ENCODE data around the gene SIRPG. TPM values are rescaled to one million over a fixed set of nuclear protein-coding genes. Genes with fewer than 3 reads are reported as not detected.

The SIRPG gene
- total RNA-seq, 1 experiment from 2014 or later: not detected

GRCh38 chr20:1687053-1687452, 29.5 kb upstream of the SIRPG start:
- Histone ChIP-seq H3K14ac (ENCODE audit: insufficient read depth, low read length) (no peak overlapping the region), H2BK120ac (ENCODE audit: low read depth, low read length, poor library complexity, severe bottlenecking) (no peak overlapping the region), H2BK5ac (ENCODE audit: insufficient read length, low read length) (no peak overlapping the region), H3K27me3 (ENCODE audit: insufficient read depth, low read length) (no peaks in the 10 kb centered on the region), H4K20me1 (ENCODE audit: control insufficient read depth, insufficient read depth, insufficient read length) (no peaks in the 10 kb centered on the region), H4K8ac (replicated peaks; ENCODE audit: insufficient read length, low read depth, low read length) (no peak overlapping the region), H4K91ac (ENCODE audit: insufficient read length, low read depth, low read length) (no peak overlapping the region), H3K4me1 (ENCODE audit: insufficient read depth, low read length) (no peaks in the 10 kb centered on the region), H3K56ac (ENCODE audit: insufficient read length, low read depth, low read length) (no peak overlapping the region), H2BK15ac (ENCODE audit: low read depth, low read length) (no peak overlapping the region), H3K4ac (ENCODE audit: low read depth, low read length) (no peak overlapping the region), H3K4me2 (ENCODE audit: insufficient read depth, insufficient read length, low read length) (no peak overlapping the region), H3T11ph (ENCODE audit: low read length) (no peak overlapping the region), H2BK20ac (ENCODE audit: low read depth, low read length, poor library complexity, severe bottlenecking) (no peak overlapping the region), H3K23me2 (ENCODE audit: insufficient read length, low read depth, low read length, poor library complexity, severe bottlenecking) (no peaks in the 10 kb centered on the region), H3K79me1 (ENCODE audit: insufficient read depth, low read depth, low read length, poor library complexity, severe bottlenecking) (no peaks in the 10 kb centered on the region), H3K27ac (ENCODE audit: insufficient read length, low read depth, low read length) (no peak overlapping the region), H3K9ac (ENCODE audit: extremely low read depth, insufficient read length, low read length) (no peak overlapping the region), H3K79me2 (ENCODE audit: insufficient read depth, low read length) (no peaks in the 10 kb centered on the region), H2AFZ (ENCODE audit: low read length) (no peak overlapping the region), H3K18ac (ENCODE audit: insufficient read length, low read depth, low read length) (no peak overlapping the region), H2BK12ac (ENCODE audit: insufficient read length, low read depth, low read length) (no peak overlapping the region), H4K5ac (ENCODE audit: insufficient read length, low read depth, low read length) (no peak overlapping the region), H3K9me3 (ENCODE audit: control insufficient read depth, low read depth, low read length) (no peaks in the 10 kb centered on the region), H2AK5ac (ENCODE audit: insufficient read length, low read length) (no peak overlapping the region), H3K23ac (ENCODE audit: insufficient read length, low read depth, low read length) (no peak overlapping the region)
- Mint-ChIP-seq H3K27ac (no peak overlapping the region), H3K9me3 (peaks cover 10 to 23% of the 10 kb centered on the region in 2 experiments), H3K27me3 (ENCODE audit: low read depth) (peaks cover 29% of the 10 kb centered on the region), H3K4me1 (peaks cover 6% of the 10 kb centered on the region in 2 experiments; a peak in 2 of 4 replicates), H3K36me3 (ENCODE audit: insufficient read depth in 1 of 3, low read depth in 3 of 3) (no peaks in the 10 kb centered on the region; a peak in 2 of 7 replicates), H3K4me3 (no peak overlapping the region)
- no peak for DNase-seq
- no peak for TF ChIP-seq CTCF (conservative IDR thresholded peaks at IDR 0.05)

Data from H9 (cell line).